GM18517 (cell line): ENCODE data around the gene PRSS3.
"Not testable (repeated sequence)": the region's sequence is repeated elsewhere in the genome, so short reads cannot be mapped to it uniquely, and the experiment has no call there.

ENCODE experiments used
- ATAC-seq: cut with Tn5 transposase; IDR thresholded peaks from one replicate; pipeline ENCODE4 v1.9.1; 2021; ENCODE audit warnings: mild to moderate bottlenecking, moderate library complexity; ENCODE audit not compliant: unreplicated experiment

The PRSS3 gene

DNA sequence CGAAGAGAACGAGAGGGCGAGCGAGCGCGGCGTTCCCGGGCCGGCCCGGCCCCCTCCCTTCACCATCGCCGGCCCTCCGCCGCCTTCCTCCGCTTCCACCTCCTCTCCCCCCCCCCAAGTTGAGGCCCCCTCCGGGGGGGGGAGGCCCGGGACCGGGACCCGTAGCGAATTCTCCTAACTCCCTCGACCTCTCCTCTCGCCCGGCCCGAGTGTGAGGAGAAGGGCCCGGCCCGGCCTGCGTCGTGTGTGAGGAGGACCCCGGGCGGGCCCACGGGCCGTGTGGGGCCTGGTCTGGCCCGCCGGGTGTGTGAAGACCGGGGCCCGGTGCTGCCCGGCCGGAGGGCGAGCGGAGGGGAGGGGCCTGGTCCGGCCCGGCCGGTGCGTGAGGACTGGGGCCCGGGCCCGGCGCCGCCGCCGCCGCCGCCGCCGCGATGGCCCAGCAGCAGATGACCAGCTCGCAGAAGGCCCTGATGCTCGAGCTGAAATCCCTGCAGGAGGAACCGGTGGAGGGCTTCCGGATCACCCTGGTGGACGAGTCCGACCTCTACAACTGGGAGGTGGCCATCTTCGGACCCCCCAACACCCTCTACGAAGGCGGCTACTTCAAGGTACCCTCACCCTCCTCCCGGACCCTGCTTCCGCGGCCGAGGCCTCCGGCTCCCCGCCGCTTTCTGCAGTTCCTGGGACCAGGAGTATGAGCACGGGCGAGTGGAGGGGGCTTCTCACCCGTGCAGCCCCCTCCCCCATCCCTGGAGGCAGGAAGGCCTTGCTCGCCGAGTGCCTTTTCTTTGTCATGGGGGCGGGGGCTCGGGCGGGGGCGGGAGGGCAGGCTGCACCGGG lies 22.2 kb downstream of the PRSS3 start:
- ATAC-seq: no peak

DNA sequence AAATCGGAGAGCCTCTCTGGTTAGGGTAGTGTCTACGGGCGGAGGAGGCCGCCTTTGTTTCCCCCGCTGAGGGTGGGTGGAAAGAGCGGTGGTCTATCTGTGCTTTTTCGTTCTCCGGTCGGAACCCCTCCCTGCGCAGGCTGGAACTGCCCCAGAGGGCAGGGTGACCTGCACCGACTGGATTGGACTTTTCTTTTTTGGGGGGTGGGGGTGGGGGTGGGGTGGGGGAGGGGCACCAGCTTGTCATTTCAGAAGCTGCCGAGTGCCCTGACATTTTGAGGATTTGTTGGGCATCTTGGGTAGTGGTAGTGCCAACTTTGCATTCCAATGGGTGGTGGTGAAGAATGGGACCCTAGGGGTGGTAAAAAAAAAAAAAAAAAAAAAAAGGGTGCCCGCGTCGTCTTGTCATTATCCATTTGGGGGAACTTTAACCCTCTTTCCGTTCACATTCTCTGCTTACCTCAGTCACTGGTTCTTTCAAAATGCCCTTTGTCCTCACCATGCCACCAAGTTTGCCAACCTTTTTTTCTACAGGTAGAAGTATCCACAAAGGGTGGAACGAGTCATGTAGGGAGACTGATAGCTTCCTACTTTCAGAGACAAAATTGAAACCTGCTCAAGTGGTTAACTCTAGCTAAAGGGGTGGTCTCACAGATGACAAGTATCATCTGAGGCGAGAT lies 22.9 kb downstream of the PRSS3 start:
- no peak for ATAC-seq

DNA sequence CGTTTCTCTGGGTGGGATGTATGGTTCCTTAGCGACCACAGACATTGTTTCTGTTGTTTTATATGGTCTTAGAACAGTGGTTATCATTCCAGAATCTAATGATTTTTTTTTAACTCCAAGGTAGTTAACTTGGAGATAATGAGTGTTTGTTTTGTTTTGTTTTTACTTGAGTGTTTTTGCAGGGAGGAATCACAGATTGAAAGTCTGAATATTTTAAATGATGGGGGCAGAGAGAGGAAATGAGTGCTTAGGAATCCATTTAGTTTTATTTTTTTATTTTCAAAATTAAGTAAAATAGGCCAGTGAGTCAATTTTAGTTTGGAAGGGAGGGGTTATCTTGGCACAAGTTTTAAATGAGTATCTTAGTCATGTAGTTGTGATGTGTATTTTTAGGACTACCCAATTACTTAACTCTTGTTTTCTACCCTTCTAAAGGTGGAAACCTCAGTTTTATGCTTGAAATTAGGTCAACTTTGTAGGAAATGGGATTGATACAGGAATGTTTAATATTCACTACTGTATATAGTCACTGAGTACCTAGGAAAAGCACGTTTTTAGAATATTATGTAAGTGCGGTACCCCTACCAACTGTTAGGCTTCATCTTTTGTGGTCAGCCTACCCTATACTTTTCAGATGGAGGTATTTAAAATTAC lies 23.6 kb downstream of the PRSS3 start:
- no peak for ATAC-seq

DNA sequence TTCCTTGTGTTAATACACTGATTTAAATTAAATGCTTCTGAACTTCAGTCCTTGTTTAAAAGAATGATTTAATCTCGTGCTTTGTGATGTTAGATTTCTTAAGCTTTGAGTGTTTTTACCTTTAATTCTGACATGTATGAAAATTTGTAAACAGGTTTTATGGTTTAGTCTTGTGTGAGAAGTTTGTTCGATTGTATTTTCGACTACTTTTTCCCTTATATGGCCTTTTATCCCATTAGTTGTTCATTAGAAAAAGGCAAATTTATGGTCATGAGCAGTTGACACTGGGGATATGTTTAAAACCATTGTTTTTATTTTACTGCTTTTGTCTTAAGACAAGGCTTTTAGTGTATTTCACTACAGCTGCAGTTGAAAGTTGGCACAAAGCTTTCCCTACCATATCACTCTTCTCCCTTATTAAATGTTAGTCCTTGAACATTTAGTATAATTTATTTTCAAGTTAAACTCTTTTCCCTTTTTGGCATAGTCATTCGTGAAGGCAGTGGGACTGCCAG lies 24.9 kb downstream of the PRSS3 start:
- no peak for ATAC-seq

DNA sequence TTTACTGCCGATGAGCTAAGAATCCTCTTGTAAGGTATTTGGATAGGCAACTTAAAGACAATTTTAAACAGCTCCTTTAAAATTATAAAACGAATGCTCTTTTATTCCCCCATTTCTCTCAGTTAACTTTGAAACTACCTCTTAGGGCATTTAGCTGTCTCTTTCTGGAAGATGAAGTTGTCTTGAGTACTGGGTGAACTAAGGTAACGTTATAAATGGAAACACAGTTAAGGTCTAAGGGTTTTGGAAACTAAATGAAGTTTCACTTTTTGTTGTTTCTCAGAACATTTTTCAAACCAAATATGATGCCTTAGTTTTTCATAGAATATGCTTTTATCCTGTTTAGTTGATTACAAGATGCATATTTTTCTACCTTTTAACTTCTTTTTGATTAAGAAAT lies 28.4 kb downstream of the PRSS3 start:
- ATAC-seq: no peak

DNA sequence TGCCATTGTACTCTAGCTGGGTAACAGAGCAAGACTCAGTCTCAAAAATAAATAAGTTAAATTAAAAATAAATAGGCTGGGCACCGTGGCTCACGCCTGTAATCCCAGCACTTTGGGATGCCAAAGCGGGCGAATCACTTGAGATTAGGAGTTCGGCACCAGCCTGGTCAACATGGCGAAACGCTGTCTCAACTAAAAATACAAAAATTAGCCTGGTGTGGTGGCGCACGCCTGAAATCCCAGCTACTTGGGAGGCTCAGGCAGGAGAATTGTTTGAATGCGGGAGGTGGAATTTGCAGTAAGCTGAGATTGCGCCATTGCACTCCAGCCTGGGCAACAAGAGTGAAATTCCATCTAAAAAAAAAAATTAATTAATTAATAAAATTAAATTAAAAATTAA lies 31.9 kb downstream of the PRSS3 start:
- ATAC-seq: not testable (repeated sequence)

DNA sequence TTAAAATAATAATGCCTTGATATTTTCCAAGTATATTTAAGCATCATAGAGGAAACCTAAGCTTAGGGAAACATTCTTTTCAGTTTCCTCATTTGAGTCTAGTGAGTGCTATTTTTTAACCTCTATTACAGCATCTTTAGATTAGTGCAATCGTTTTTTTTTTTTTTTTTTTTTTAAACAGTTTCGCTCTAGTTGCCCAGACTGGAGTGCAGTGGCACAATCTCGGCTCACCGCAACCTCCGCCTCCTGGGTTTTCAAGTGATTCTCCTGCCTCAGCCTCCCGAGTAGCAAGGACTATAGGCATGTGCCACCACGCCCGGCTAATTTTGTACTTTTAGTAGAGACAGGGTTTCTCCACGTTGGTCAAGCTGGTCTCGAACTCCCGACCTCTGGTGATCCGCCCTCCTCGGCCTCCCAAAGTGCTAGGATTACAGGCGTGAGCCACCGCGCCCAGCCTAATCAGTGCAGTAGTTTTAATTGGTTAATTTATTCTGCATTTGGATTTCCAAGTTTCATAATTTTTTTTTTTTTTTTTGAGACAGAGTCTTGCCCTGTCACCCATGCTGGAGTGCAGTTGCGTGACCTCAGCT lies 34.4 kb downstream of the PRSS3 start:
- not testable (repeated sequence) for ATAC-seq

DNA sequence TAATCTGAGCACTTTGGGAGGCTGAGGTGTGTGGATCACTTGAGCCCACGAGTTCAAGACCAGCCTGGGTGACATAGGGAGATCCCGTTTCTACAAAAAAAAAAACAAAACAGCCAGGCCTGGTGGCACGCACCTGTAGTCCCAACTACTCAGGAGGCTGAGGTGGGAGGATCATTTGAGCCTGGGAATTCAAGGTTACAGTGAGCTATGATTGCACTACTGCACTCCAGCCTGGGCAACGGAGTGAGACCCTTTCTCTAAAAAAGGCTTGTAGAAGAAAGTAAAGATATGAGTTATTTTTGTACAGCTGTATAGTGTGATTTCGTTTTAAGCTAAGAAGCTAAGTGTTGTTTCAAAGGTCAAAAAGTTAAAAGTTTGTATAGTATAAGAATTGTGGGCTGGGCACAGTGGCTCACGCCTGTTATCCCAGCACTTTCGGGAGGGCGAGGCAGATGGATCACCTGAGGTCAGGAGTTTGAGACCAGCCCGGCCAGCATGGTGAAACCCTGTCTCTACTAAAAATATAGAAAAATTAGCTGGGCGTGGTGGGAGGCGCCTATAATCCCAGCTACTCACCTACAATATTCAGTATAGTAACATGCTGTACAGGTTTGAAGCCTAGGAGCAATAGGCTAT lies 40.4 kb downstream of the PRSS3 start:
- ATAC-seq: no peak

DNA sequence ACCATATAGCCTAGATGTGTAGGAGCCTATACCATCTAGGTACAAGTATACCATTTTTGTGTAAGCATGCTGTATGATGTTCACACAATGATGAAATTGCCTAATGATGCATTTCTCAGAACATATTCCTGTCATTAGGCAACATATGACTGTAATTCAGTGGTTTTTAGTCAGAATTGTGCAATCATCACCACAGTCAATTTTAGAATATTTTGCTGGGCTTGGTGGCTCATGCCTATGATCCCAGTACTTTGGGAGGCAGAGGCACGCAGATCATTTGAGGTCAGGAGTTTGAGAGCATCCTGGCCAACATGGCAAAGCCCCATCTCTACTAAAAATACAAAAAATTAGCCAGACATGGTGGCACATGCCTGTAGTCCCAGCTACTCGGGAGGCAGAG lies 40.9 kb downstream of the PRSS3 start:
- ATAC-seq: not testable (repeated sequence)

DNA sequence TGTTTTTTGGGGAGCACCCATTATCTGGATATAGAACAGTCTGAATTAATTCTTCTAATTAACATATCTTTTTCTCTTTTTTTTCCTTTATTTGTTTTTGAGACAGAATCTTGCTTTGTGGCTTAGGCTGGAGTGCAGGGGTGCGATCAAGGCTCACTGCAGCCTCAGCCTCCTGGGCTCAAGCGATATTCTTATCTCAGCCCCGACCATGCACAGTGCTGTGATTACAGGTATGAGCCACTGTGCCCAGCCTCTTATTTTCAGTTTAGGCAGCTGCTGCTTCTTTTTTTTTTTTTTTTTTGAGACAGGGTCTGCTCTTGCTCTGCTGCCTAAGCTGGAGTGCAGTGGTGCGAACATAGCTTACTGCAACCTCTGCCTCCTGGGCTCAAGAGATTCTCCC lies 41.8 kb downstream of the PRSS3 start:
- ATAC-seq: no peak

DNA sequence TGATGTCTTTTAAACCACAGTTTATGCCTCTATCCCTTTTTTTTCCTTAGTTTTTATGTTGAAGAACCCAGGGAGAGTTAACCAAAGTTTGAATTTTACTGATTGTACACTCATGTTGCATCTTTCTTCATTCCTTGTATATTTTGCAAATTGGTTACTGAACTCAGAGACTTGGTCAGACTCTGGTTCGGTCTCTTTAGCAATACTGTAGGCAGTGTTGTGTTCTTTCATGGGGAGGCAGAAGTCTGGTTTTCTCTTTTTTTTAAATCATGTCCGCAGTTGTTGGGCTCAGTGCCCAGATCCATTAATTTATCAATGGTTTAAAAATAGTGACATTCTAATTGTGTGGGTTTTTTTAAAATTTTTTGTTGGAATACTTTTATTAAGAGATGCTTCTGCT lies 45.0 kb downstream of the PRSS3 start:
- ATAC-seq: no peak

DNA sequence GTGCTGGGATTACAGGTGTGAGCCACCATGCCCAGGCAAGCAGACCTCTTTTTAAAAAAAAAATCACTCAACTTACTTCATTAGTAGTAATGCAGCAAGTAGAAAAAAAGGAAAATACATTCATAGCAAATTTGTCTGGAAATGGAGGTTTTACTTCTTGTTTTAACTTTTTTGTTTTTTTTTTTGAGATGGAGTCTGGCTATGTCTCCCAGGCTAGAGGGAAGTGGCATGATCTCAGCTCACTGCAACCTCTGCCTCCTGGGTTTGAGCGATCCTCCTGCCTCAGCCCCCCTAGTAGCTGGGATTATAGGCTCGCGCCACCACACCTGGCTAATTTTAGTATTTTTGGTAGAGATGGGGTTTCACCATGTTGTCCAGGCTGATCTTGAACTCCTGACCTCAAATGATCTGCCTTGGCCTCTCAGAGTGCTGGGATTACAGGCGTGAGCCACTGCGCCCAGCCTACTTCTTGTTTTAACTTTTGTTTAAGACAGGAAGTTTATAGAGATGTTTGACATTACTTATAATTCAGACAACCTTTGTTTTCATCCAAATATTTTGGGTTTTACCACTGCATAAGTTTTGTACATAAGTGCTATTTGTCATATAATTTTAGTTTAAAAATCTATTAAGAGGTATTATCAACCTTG lies 48.1 kb downstream of the PRSS3 start:
- ATAC-seq: no peak

DNA sequence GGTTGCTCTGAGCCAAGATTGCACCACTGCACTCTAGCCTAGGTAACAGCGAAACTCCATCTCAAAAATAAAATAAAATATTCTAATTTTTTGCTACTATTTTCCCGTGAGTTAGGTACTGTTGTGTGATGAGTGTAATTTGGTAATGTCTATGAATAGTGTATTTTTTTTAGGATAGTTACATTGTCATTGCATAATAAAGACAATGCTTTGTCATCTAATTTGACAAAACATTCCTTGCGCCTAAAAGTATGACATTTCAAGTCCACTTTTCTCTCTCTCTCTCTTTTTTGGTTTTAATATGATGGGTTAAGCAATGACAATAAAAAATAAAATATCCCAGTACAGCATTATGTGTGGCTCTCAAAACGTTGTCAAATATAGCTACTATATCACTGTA lies 50.9 kb downstream of the PRSS3 start:
- no peak for ATAC-seq

DNA sequence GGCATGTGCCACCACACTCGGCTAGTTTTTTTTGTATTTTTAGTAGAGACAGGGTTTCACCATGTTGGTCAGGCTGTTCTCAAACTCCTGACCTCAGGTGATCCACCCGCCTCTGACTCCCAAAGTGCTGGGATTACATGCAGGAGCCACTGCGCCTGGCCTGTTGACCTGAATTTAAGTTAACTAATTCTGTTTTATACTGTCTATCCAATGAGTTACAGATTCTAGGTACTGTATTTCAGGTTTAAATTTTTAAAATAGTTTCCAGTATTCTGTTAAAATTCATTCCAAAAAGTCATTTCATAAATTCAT lies 52.5 kb downstream of the PRSS3 start:
- not testable (repeated sequence) for ATAC-seq
